CD4-positive, alpha-beta T cell treated with Interleukin-2 at 100 ng/mL for 4 hours (primary cell): ENCODE measurements around the gene SH3PXD2A.
"Not testable (repeated sequence)": the region's sequence is repeated elsewhere in the genome, so short reads cannot be mapped to it uniquely, and the experiment has no call there.

Experiments used
- DNase-seq: peaks from one replicate; pipeline ENCODE4 v3.0.0-alpha.2; 2020; ENCODE audit warnings: low spot score

SH3PXD2A gene

DNA sequence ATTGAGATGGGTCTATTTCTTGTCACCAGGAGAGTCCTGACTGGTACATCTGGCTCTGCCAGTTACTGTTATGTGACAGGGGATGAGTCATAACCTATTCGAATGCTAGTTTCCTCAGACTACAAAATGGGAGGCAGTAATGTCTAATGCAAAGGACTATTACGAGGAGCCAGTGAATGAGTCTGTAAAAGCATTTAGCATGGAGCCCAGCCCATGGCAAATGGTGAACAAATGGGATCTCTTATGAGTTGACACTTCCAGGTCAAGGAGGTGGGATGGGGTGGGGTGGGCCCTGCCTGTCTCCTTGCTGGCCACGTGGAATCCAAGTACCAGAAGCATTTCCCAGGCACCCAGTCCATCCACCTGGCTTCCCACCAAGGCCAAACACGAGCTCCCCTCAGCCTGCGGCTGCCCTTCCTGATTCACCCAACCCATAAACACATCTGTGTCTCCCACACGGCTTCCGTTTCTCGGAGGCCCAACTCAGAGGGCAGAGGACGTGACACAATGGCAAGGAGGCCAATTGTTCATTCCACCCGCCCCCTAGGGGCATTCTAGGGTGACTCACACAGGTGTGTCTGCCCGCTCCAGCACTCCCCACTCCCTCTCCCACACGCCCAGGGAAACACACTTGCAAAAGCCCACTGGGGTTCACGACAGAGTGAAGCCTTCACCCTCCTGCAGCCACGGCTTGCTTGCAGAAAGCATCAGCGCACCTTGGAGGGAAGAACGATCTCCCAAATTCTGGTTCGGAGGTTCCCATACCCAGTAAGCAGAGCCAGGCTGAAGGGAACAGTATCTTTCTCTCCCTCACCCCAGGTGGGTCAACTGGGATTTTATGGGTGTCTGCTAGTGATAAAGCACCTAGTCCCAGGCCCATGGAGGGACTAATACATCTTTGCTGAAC, 109.8 kb downstream of the SH3PXD2A start:
- DNase-seq = peak; percentile 75

DNA sequence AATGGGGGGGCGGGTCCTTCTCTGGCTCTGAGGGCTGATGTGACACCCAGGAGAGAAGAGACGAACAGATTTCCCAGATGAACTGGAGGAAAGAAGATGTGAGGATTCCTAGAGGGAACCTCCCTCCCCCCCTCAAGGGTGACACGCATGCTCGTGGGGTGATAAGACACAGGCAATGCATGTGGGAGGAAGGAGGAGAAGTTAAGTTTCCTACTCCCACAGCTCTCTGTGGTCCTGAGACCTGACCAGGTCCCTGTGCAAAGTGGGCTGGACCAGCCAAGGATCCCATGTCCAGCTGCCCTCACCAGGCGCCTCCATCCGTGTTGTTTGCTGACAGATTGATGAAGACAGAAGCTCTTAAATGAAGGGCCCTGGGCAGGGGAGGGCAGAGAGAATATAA, 112.6 kb downstream of the SH3PXD2A start:
- no peak for DNase-seq

GRCh38 chr10:103740611-103741010, 114.8 kb downstream of the SH3PXD2A start:
- no peak for DNase-seq

- DNase-seq = no peak
These were observed 116.2 kb downstream of the SH3PXD2A start for GRCh38 chr10:103739039-103739764.

DNA sequence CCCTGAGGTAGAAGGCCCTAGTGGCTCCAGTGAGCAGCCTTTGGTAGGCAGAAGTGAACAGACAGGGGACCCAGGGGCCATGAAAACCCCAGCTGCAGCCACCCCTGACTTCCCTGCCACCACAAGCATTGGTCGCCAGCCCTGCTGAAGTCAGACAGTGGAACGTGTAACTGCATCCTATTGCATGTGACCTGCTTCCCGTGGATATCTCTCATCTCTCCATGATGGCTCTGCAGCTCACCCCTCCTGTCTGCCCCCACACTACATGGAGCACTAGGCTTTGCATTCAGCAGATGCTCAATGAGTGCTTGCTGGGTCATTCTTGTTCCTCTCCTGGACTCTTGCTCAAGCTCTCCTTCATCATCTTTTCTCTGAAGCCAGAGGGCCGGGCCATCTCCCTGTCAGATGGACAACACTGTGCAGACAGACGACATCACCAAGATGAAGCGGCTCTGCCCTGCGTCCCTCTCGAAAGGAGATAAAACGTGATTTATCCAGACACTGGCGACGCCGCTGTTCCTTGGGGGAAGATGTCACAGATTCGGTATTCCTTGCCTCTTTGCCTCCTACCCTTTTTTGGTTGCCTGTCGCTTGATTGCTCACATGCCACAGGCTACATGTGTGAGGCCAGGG, 117.5 kb downstream of the SH3PXD2A start:
- DNase-seq = no peak

DNA sequence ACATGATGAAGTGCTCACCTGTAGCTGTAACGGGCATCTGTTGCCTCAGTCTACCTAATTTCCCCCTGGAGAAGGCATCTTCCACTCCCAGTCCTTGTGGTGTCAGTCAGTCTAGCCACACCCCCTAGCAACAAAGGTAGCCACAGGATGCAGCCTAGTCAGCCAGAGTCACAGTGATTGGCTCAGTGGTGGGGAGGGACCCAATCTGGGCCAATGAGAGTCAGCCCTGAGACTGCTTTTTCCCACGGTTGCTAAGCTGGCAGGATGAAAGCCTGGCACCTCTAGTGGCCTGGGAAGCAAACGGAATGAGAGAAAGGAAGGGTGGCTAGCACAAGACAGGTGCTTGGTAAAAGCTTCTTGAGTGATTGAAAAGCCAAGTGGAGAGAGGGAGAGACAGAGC, 118.6 kb downstream of the SH3PXD2A start:
- no peak for DNase-seq

DNA sequence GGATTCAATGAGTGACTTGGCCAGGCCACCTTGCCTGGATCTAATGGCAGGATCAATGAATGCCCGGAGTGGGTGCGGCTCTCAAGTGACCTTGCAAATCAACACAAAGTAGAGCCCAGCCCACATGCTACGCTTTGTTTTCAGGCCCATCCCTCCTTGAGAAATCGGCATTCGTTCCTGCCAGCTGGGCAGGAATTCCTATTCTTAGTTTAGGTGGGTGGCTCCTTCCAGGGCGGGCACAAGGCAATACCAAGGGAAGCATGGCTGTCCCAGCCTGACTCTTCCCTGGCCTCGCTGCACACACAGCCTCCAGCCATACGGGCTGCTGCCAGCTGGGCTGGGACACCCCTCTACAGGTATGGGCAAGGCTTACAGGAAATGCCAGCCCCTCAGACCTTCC, 119.3 kb downstream of the SH3PXD2A start:
- no peak for DNase-seq

- DNase-seq = no peak
These were observed 120.6 kb downstream of the SH3PXD2A start for GRCh38 chr10:103734731-103735130.

GRCh38 chr10:103733045-103733419, 122.3 kb downstream of the SH3PXD2A start:
- DNase-seq = no peak

- DNase-seq = no peak
These were observed 122.9 kb downstream of the SH3PXD2A start for GRCh38 chr10:103732339-103733044.

- no peak for DNase-seq
These were observed 123.6 kb downstream of the SH3PXD2A start for GRCh38 chr10:103731609-103732270.

GRCh38 chr10:103731026-103731425, 124.3 kb downstream of the SH3PXD2A start:
- not testable (repeated sequence) for DNase-seq

DNA sequence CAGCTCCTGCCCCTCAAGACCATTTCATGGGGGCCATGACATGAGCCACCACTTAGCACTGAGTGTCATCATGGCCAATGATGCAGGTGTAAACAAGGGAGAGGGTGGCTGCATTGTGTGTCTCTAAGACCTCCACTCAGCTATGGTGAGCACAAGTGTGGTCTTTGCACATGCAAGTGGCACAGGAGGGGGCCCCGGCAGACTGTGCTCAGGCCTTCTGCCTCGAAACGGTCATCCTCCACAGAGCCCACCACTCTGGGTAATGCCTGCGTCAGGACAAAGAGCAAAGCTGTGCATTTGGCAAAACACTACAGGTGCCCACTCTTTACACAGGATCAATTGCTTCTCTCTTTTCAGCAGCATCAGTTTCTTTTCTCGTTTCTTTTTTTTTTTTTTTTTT, 125.5 kb downstream of the SH3PXD2A start:
- DNase-seq = no peak

DNA sequence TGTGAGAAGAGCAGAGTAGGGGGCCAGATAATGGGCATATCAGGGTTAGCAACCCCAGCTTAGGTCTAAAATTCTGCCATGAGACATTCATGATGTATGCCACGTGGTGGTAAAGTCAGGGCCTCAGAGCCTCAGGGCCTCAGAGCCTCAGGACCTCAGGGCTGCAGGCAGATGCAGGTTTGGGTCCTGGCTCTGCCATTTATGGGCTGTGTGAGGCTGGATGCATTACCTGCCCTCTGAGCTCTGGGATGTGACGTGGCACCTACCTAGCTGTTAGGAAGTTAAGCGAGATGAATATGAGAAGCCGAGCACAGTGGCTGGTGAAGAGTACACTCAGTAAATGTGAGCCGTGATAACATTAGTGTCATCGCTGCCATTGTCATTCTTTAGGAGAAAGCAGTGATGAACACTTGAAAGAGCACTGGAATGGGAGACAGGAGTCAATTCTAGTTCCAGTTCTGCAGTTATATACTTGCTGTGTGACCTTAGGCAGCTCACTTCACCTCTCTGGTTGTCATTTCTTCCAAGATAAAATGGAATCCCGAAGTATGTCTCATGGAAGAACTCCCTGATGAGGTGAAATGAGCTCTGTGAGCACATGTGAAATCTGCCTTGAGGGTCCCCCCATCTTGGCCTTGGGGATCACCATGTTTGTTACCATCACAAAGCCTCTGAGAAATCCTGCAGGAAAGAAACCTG, 127.2 kb downstream of the SH3PXD2A start:
- no peak for DNase-seq

GRCh38 chr10:103727546-103727963, 127.8 kb downstream of the SH3PXD2A start:
- no peak for DNase-seq

DNA sequence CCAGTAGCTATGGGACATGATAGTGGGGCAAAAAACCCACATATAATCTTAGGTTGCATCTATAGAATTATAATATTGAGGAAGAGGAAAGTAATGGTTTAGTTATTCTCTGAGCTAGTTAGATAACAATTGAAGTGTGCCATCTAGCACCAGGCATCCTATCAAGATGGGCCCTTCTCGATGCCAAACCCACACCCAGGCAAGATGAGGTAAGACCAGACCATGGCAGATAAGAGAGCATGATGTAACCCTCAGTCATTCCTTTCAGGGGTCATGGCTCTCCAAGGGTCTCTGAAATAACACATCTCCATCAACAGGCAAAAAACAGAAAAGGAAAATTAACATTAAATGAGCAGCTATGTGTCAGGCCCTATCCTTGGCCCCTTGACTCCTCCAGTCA, 128.7 kb downstream of the SH3PXD2A start:
- no peak for DNase-seq

DNA sequence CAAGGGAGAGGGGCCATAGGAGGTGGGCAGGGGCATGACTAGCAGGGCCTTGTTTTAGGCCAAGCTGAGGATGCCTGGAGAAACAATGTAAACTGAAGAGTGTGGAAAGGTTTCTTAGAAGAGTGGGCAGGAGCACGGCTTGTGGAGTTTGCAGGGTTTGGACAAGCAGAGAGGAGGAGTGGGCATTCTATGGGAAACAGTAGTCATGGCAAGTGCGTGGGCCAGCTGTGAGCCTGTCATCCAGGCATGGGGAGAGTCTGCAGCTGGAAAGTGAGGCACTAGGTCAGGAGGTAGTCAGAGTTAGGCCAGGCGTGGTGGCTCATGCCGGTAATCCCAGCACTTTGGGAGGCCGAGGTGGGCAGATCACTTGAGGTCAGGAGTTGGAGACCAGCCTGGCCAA, 130.1 kb downstream of the SH3PXD2A start:
- DNase-seq = no peak

DNA sequence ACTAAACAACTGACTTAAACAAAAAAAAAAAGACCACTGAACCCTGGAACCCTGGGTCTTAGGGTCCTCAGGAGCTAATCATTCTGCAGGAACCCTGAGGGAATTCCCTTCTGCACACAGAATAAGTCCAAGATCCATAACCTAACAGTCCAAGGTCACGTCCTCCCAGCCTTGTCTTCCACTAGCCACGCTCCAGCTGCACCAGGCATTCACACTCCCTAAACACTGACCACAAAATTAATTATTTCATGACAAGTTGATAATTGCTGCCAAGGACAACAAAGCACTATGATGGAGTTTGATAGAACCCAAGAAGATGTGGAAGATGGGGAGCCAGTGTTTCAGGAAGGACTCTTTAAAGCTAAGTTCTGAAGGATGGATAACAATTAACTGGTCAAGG, 130.6 kb downstream of the SH3PXD2A start:
- DNase-seq = no peak

- DNase-seq = no peak
These were observed 131.3 kb downstream of the SH3PXD2A start for GRCh38 chr10:103724074-103724473.

- DNase-seq = no peak
These were observed 131.8 kb downstream of the SH3PXD2A start for GRCh38 chr10:103723557-103723956.

DNA sequence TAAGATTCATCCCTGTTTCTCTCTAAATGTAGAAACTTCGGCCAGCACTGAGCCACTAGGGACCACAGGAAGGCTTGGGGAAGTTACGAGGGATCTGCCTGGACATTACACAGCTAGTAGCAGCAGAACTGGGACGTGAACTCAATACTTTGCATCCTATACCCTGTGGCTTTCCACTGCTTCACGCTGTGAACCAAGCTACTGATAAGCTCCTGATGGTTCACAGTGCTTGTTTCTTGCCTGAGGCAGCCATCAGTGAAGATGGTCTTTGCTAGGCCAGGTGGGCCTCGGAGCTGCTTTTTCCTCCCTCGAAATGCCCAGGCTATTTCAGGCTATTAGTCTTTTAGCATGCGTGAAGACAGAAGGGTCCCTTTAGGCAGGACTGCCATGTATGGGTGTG, 132.7 kb downstream of the SH3PXD2A start:
- DNase-seq = no peak
